GM12878 (cell line): ENCODE measurements around the gene EFCAB11. TPM values are rescaled to one million over a fixed set of nuclear protein-coding genes. Genes with fewer than 3 reads are reported as not detected.

Experiments used
- ATAC-seq: fragments of 200-7000 bp; cut with Tn5 transposase; 3 replicates; pipeline ENCODE4 v1.9.1; 2020; ENCODE audit warnings: mild to moderate bottlenecking, moderate library complexity
- BruUV-seq: library from RNA; stranded (reverse); fragments of 400-500 nt; replicated peaks from 2 replicates; lab custom pipeline; 2021; lab: Mats Ljungman, UMichigan
- CTCF ChIA-PET: fragments of 300-600 bp; sonication (Branson Sonifier 250); formaldehyde crosslinking; extraction: SDS; loops from one replicate; lab custom pipeline; 2021; ENCODE audit warnings: inconsistent platforms; lab: Yijun Ruan, JAX
- POLR2A ChIA-PET: fragments of 350-600 bp; formaldehyde crosslinking; extraction: SDS; loops from one replicate; lab custom pipeline; 2021; ENCODE audit warnings: inconsistent platforms; lab: Charles Lee
- RAD21 ChIA-PET: fragments of 300-600 bp; sonication (Branson Sonifier 250); formaldehyde crosslinking; loops from one replicate; lab custom pipeline; 2023; ENCODE audit warnings: antibody characterized with exemption; ENCODE audit not compliant: unreplicated experiment; lab: Charles Lee
- SMC1A ChIA-PET: fragments of 300-600 bp; sonication (Branson Sonifier 250); formaldehyde crosslinking; loops from one replicate; lab custom pipeline; 2023; ENCODE audit not compliant: unreplicated experiment, uncharacterized antibody; lab: Charles Lee
- DNase-seq: peaks from one replicate; pipeline ENCODE4 v3.0.0-alpha.2; 2011; ENCODE audit warnings: low read depth, low spot score
- FAIRE-seq: peaks from 3 replicates; lab custom pipeline; 2011; peaks lifted over from hg19 to GRCh38; lab: Jason Lieb, UNC
- H2AFZ ChIP-seq: 2 replicates; pipeline ENCODE4 v1.6.0; 2011; ENCODE audit warnings: low read depth, low read length, control low read depth; ENCODE audit not compliant: control insufficient read depth
- H3K27ac ChIP-seq: 2 replicates; pipeline ENCODE4 v1.5.1; 2011; ENCODE audit warnings: control low read depth; ENCODE audit not compliant: control insufficient read depth, insufficient read depth
- H3K27me3 ChIP-seq, 2 experiments: replicated peaks in 1 of 2; 2 replicates each; pipeline versions ENCODE4 v1.6.0 to v1.6.1; 2011; ENCODE audit warnings: low read length in 1 of 2; ENCODE audit not compliant: control insufficient read depth in 2 of 2, insufficient read depth in 2 of 2
- H3K36me3 ChIP-seq, 2 experiments: 2 replicates each; pipeline ENCODE4 v1.5.1; 2011; ENCODE audit warnings: low read length in 1 of 2; ENCODE audit not compliant: control insufficient read depth in 2 of 2, insufficient read depth in 2 of 2
- H3K4me1 ChIP-seq: 2 replicates; pipeline ENCODE4 v1.6.1; 2011; ENCODE audit warnings: mild to moderate bottlenecking, low read length, moderate library complexity, mixed read lengths; ENCODE audit not compliant: control insufficient read depth, insufficient read depth
- H3K4me2 ChIP-seq: 2 replicates; pipeline ENCODE4 v1.6.0; 2011; ENCODE audit warnings: control low read depth; ENCODE audit not compliant: control insufficient read depth, insufficient read depth
- H3K4me3 ChIP-seq: fragments of 200-600 bp; sonication (generic); 2 replicates; pipeline ENCODE4 v1.5.1; 2016
- H3K79me2 ChIP-seq: 2 replicates; pipeline ENCODE4 v1.6.0; 2011; ENCODE audit warnings: low read length; ENCODE audit not compliant: control insufficient read depth, insufficient read depth
- H3K9ac ChIP-seq: 2 replicates; pipeline ENCODE4 v1.8.0; 2011; ENCODE audit warnings: low read length, control low read depth, mixed read lengths; ENCODE audit not compliant: control insufficient read depth, insufficient read depth
- H3K9me3 ChIP-seq: replicated peaks from 3 replicates; pipeline ENCODE4 v1.5.1; 2011; ENCODE audit warnings: mild to moderate bottlenecking, low read length; ENCODE audit not compliant: control insufficient read depth, insufficient read depth
- H4K20me1 ChIP-seq: 2 replicates; pipeline ENCODE4 v1.6.0; 2011; ENCODE audit not compliant: control insufficient read depth, insufficient read depth
- ATF2 ChIP-seq: IDR thresholded peaks from 2 replicates; pipeline ENCODE4 v1.6.1; 2012; ENCODE audit warnings: low read length, inconsistent platforms
- BHLHE40 ChIP-seq, 2 experiments: fragments of 450-650 bp in 1 of 2; IDR thresholded peaks; 2 replicates each; pipeline ENCODE4 v1.6.1; 2011 to 2017; ENCODE audit warnings: low read depth in 2 of 2, borderline replicate concordance in 1 of 2, improper control_type of control experiment in 1 of 2, low read length in 1 of 2, mild to moderate bottlenecking in 1 of 2
- IKZF2 ChIP-seq, 2 experiments: fragments of 450-650 bp; IDR thresholded peaks; 2 replicates each; pipeline ENCODE4 v1.6.1; 2017; ENCODE audit warnings: mild to moderate bottlenecking in 2 of 2, moderate library complexity in 2 of 2
- MAX ChIP-seq: IDR thresholded peaks from 2 replicates; pipeline ENCODE4 v1.6.1; 2012; ENCODE audit warnings: low read depth, low read length, improper control_type of control experiment
- NR2F1 ChIP-seq: fragments of 450-650 bp; conservative IDR thresholded peaks from 2 replicates; pipeline ENCODE4 v1.6.1; 2017; ENCODE audit warnings: mild to moderate bottlenecking
- SMAD1 ChIP-seq: fragments of 450-650 bp; IDR thresholded peaks from 2 replicates; pipeline ENCODE4 v1.6.1; 2018; ENCODE audit warnings: mild to moderate bottlenecking, low read depth; ENCODE audit not compliant: partially characterized antibody
- ZNF24 ChIP-seq: fragments of 450-650 bp; IDR thresholded peaks from 2 replicates; pipeline ENCODE4 v1.6.1; 2017; ENCODE audit warnings: antibody characterized with exemption, mild to moderate bottlenecking
- WGBS: methylation state at CpG from one replicate; pipeline ENCODE4 v1.1.6; 2016; ENCODE audit warnings: low lambda C conversion rate; ENCODE audit not compliant: insufficient replicate concordance, insufficient coverage; ENCODE audit errors: missing lambda C conversion rate; 5-methylcytosine and 5-hydroxymethylcytosine counted together
- in situ Hi-C: fragments of 300-500 bp; cut with MboI; formaldehyde crosslinking; loops from 9 replicates; pipeline ENCODE4 v1.14.3; 2018; ENCODE audit warnings: mixed read lengths
- intact Hi-C: fragments of 100-400 bp; cut with micrococcal nuclease; formaldehyde crosslinking; loops from one replicate; pipeline ENCODE4 v1.14.2; 2022; ENCODE audit not compliant: unreplicated experiment
- polyA plus RNA-seq, 11 experiments: library from polyadenylated mRNA; depleted of rRNA in 4 of 11; unstranded in 6 of 11; stranded (reverse) in 5 of 11; fragments of >200 nt; fragmentation: Nextera tagmentation in 4 of 11; fragmentation: Illumina TruSeq in 1 of 11; extraction: Ambion mirVana in 4 of 11; extraction: Trizol in 1 of 11; gene quantifications; 1 replicate in 1 of 11; 2 replicates in 10 of 11; pipeline versions ENCODE4 v1.2.1 to v1.2.3, GENCODE V29; 2011 to 2016; ENCODE audit warnings: inconsistent platforms in 2 of 11, missing spikeins in 2 of 11, low read depth in 1 of 11
- total RNA-seq, 4 experiments: library from RNA; depleted of rRNA in 3 of 4; stranded (reverse); fragments of >200 nt in 3 of 4; fragmentation: Illumina TruSeq in 1 of 4; extraction: Trizol in 1 of 4; gene quantifications; 2 replicates each; pipeline versions ENCODE4 v1.2.1 to v1.2.3, GENCODE V29; 2013 to 2021

Gene EFCAB11
- total and polyA plus RNA-seq, 10 of the 15 experiments (the other 5 are each of a cell fraction or from before 2014, with no cell fraction given) = 8.6 to 37.4 (median 18.0) TPM

- no peak for TF ChIP-seq ATF2
- no peak for TF ChIP-seq SMAD1
- TF ChIP-seq, all 136 proteins: peak for 0
Observed at GRCh38 chr14:89912221-89912620, 42.3 kb downstream of the EFCAB11 start (continued).

GRCh38 chr14:89911010-89911919, 43.3 kb downstream of the EFCAB11 start:
- in situ Hi-C loops (loop anchor here (5.0 kb wide), 1 partner anchor 869 kb away; no protein-coding TSS in a partner anchor), intact Hi-C loops (no loop called here)
- Histone ChIP-seq H3K4me1 (no peaks in the 10 kb centered on the region), H3K9me3 (no peaks in the 10 kb centered on the region), H2AFZ (no peak overlapping the region), H3K4me2 (no peak overlapping the region), H4K20me1 (no peaks in the 10 kb centered on the region), H3K9ac (no peak overlapping the region), H3K79me2 (no peaks in the 10 kb centered on the region), H3K27ac (no peak overlapping the region), H3K27me3 (no peaks in the 10 kb centered on the region), H3K36me3 (no peaks in the 10 kb centered on the region), H3K4me3 (no peak overlapping the region)
- ChIA-PET RAD21 (interaction anchor here (0.8 kb wide), 1 partner anchor 142 kb away, joined by 3 read pairs; no protein-coding TSS in a partner anchor), POLR2A (no interaction called here), CTCF (interaction anchor here (0.9 to 1.4 kb wide), 4 partner anchors 12 to 733 kb away, joined by 3 read pairs; no protein-coding TSS in a partner anchor), SMC1A (interaction anchor here (0.8 to 1.0 kb wide), 2 partner anchors 325 to 735 kb away, joined by 3 read pairs; no protein-coding TSS in a partner anchor)
- BruUV-seq = no TSS peak
- no peak for FAIRE-seq
- 63% methylated on average over 11 of the region's 11 CpGs for WGBS
- DNase-seq = no peak
- TF ChIP-seq IKZF2 (IDR thresholded peaks at IDR 0.05) = no peak
- TF ChIP-seq ZNF24 = no peak
- TF ChIP-seq BHLHE40 (IDR thresholded peaks at IDR 0.05; ENCODE audit: borderline replicate concordance in 1 of 2, low read depth in 2 of 2, low read length in 1 of 2) = peak in 1 of 2 experiments; percentile 73; a peak in 2 of 4 replicates
- TF ChIP-seq MAX = no peak
- TF ChIP-seq NR2F1 = no peak
- peak; percentile 71 for ATAC-seq
